ENCODE data around the gene LBH. TPM values are rescaled to one million over a fixed set of nuclear protein-coding genes. Genes with fewer than 3 reads are reported as not detected.

Gene LBH
- polyA plus RNA-seq, 1 donor: 91.3 TPM

DNA sequence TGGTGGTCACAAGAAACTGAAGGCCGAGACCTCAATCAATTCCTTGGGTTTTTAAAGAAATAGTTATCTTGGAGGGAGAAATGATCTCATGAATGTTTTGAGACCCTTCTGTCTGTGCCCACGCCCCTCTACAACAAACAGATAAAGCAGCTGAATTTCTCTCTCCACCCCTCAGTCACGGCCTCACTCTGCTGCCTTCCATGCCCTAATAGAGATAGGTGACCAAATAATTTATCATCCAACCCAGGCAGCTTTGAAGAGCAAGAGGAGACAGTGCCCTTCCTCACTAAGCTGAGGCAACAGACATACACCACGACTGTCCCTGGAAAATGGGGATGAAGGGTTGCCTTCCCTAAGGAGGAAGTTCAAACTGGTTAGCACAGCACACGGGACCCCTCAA lies 71.2 kb downstream of the LBH start:
- DNase-seq: no peak

- DNase-seq: no peak
These were observed 71.8 kb downstream of the LBH start for GRCh38 chr2:30303095-30303494.

DNA sequence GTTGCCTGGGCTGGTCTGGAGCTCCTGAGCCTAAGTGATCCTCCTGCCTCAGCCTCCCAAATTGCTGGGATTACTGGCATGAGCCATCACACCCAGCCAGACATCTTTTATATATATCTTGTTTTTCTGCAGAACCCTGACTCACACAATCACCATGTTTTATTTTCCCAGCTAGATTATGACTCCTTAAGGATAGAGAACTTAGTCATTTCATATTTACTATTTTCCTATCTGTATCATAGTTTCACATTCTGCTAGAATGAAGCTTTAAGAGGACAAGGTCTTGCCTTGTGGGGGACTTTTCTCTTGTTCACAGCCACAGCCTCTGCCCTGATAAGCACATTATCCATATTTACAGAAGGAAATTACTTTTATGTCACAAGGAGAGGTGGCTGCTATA lies 73.9 kb downstream of the LBH start:
- DNase-seq: no peak

DNA sequence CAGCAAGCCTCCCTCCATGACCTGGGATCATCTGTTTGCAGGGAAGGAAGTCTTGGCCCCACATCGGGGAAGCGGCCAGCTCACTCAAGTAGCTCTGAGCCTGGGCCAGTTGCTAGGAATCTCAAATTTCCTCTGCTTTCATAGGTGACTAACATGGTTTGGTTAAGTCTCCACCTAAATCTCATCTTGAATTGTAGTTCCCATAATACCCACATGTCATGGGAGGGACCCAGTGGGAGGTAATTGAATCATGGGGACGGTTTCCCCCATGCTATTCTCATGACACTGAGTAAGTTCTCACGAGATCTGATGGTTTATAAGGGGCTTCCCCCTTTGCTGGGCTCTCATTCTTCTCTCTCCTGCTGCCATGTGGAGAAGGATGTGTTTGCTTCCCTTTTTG lies 75.2 kb downstream of the LBH start:
- DNase-seq: no peak

GRCh38 chr2:30308280-30308679 lies 76.9 kb downstream of the LBH start:
- DNase-seq: no peak

Other genes starting within 250 kb of the LBH start
- gene YPEL5, start 84.5 kb upstream of the LBH start, polyA plus RNA-seq (ENCODE audit: insufficient read length): 128 TPM
- gene LCLAT1, start 215.7 kb downstream of the LBH start, polyA plus RNA-seq (ENCODE audit: insufficient read length): 22.9 TPM